GM15510 (cell line): ENCODE data around the gene KLHL18.

Experiments
- POLR2A ChIP-seq: IDR thresholded peaks from 3 replicates; pipeline ENCODE4 v1.6.1; 2011; ENCODE audit warnings: borderline replicate concordance; ENCODE audit not compliant: insufficient read length; ENCODE audit errors: extremely low read depth

Gene KLHL18

DNA sequence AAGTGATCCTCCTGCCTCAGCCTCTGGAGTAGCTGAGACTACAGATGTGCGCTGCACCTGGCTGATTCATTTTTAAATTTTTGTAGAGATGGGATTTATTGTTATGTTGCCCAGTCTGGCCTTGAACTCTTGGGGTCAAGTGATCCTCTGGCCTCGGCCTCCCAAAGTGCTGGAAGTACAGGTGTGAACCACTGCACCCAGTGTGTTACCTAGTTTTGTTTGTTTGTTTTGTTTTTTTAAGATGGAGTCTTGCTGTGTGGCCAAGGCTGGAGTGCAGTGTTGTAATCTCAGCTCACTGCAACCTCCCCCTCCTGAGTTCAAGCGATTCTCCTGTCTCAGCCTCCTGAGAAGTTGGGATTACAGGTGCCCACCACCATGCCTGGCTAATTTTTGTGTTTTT is 110.2 kb downstream of the KLHL18 start:
- TF ChIP-seq POLR2A: no peak

DNA sequence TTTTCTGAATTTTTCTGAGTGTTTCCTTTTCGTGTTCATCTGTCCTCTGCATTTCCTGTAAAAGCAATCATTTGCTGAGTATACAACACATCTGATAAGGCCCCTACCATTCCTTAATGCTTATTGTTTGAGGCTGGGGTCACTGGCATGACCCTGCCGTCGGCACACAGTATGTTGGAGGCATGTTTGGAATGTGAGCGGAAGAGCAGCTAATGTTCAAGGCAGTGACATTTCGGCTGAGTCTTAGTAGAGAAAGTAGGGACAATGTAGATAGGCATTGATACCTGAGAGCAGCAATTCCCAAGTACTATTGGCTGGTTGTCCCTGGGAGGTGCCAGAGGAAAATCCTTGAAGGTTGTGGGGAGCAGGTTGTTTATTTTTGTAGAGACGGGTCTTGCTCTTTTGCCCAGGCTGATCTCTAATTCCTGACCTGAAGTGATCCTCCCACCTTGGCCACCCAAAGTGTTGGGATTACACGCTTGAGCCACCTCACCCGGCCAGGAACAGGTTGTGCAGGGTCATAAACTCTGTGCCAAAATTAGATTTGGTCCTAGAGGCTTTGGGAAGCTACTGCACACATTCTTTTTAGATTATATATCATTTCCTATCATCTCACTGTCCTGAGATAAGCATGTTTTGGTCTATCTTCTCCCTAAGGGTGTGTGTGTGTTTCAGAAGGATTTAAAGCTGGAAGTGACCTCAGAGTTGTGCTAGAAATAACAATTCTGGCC is 111.6 kb downstream of the KLHL18 start:
- TF ChIP-seq POLR2A: no peak

DNA sequence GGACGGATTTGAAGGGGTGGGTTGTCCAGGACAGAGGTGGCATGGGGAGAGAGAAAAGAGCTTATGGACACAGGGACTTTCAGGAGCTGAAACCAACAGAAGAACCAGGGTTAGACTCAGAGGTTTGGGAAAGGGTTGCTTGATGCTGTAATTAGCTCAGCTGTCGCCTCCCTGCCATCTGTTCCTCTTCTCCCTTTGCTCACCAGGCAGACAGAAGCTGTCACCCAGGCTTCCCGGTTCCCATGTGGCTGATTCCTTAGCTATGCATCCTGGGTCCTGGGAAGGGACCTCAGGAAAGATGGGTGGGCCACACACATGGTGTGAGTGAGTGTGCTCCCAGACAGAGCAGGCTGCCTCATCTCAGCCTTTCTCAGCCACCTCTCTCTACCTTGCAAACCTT is 112.1 kb downstream of the KLHL18 start:
- TF ChIP-seq POLR2A: no peak
